ENCODE results near the gene CCSAP. TPM values are rescaled to one million over a fixed set of nuclear protein-coding genes. Genes with fewer than 3 reads are reported as not detected.
"Not testable (repeated sequence)": the region's sequence is repeated elsewhere in the genome, so short reads cannot be mapped to it uniquely, and the experiment has no call there.

CCSAP gene
- total RNA-seq, 1 experiment from 2014 or later = 39.0 TPM

GRCh38 chr1:229347528-229347927, 4.7 kb upstream of the CCSAP start:
- Histone ChIP-seq H3K4me1 (no peaks in the 10 kb centered on the region), H3K9me3 (replicated peaks) (no peaks in the 10 kb centered on the region), H3K4me3 (no peak overlapping the region), H3K27ac (no peak overlapping the region), H3K27me3 (no peaks in the 10 kb centered on the region), H3K36me3 (no peaks in the 10 kb centered on the region)
- DNase-seq = peak in 1 of 2 experiments; percentile 27

GRCh38 chr1:229344937-229345684, 2.3 kb upstream of the CCSAP start:
- no peak overlapping the region for H3K4me3 ChIP-seq
- no peaks in the 10 kb centered on the region for H3K36me3 ChIP-seq
- no peaks in the 10 kb centered on the region for H3K9me3 ChIP-seq (replicated peaks)
- H3K27me3 ChIP-seq = no peaks in the 10 kb centered on the region
- H3K27ac ChIP-seq = no peak overlapping the region
- no peak for DNase-seq
- H3K4me1 ChIP-seq = peaks cover 5% of the 10 kb centered on the region; the same call in 1 of the 2 replicates

GRCh38 chr1:229344139-229344538, 1.3 kb upstream of the CCSAP start:
- Histone ChIP-seq H3K9me3 (replicated peaks) (no peaks in the 10 kb centered on the region), H3K27ac (no peak overlapping the region)

GRCh38 chr1:229341774-229342655, 832 bp downstream of the CCSAP start:
- peak overlapping the region; percentile 77 for H3K27ac ChIP-seq
- H3K27me3 ChIP-seq = no peaks in the 10 kb centered on the region
- H3K36me3 ChIP-seq = 0 out of 2 replicates have a peak, but pooled peaks cover 3% of the 10 kb centered on the region
- peak; percentile 86 to 88 for DNase-seq
- peaks cover 6% of the 10 kb centered on the region; the same call in 1 of the 2 replicates for H3K4me1 ChIP-seq
- H3K4me3 ChIP-seq = peak overlapping the region; percentile 94
- no peaks in the 10 kb centered on the region for H3K9me3 ChIP-seq (replicated peaks)

More at GRCh38 chr1:229344139-229344538, 1.3 kb upstream of the CCSAP start:
- no peaks in the 10 kb centered on the region for H3K27me3 ChIP-seq
- DNase-seq = no peak
- H3K4me1 ChIP-seq = peaks cover 6% of the 10 kb centered on the region; the same call in 1 of the 2 replicates
- peak overlapping the region; percentile 94 for H3K4me3 ChIP-seq
- H3K36me3 ChIP-seq = 0 out of 2 replicates have a peak, but pooled peaks cover 3% of the 10 kb centered on the region

GRCh38 chr1:229340496-229340895, 2.4 kb downstream of the CCSAP start:
- peak overlapping the region; percentile 94 for H3K4me3 ChIP-seq
- H3K4me1 ChIP-seq = peaks cover 6% of the 10 kb centered on the region; the same call in 1 of the 2 replicates
- H3K36me3 ChIP-seq = peaks cover 4% of the 10 kb centered on the region; the same call in 1 of the 2 replicates
- no peaks in the 10 kb centered on the region for H3K27me3 ChIP-seq
- DNase-seq = no peak
- H3K27ac ChIP-seq = no peak overlapping the region
- H3K9me3 ChIP-seq (replicated peaks) = no peaks in the 10 kb centered on the region

GRCh38 chr1:229339520-229339919, 3.3 kb downstream of the CCSAP start:
- no peak for DNase-seq
- H3K27me3 ChIP-seq = no peaks in the 10 kb centered on the region
- no peak overlapping the region for H3K4me3 ChIP-seq
- H3K9me3 ChIP-seq (replicated peaks) = no peaks in the 10 kb centered on the region
- H3K36me3 ChIP-seq = peaks cover 9% of the 10 kb centered on the region; the same call in 1 of the 2 replicates
- peaks cover 6% of the 10 kb centered on the region; the same call in 1 of the 2 replicates for H3K4me1 ChIP-seq
- no peak overlapping the region for H3K27ac ChIP-seq

GRCh38 chr1:229339086-229339485, 3.8 kb downstream of the CCSAP start:
- peaks cover 12% of the 10 kb centered on the region; the same call in 1 of the 2 replicates for H3K36me3 ChIP-seq
- H3K4me3 ChIP-seq = no peak overlapping the region
- no peak for DNase-seq
- H3K4me1 ChIP-seq = peaks cover 6% of the 10 kb centered on the region; the same call in 1 of the 2 replicates
- no peaks in the 10 kb centered on the region for H3K9me3 ChIP-seq (replicated peaks)
- no peak overlapping the region for H3K27ac ChIP-seq
- H3K27me3 ChIP-seq = no peaks in the 10 kb centered on the region

- no peaks in the 10 kb centered on the region for H3K27me3 ChIP-seq
Measured at GRCh38 chr1:229336345-229336744, 6.5 kb downstream of the CCSAP start.

GRCh38 chr1:229334716-229335115, 8.1 kb downstream of the CCSAP start:
- DNase-seq = no peak
- Histone ChIP-seq H3K27ac (no peak overlapping the region), H3K4me3 (no peak overlapping the region), H3K36me3 (peaks cover 18% of the 10 kb centered on the region), H3K27me3 (no peaks in the 10 kb centered on the region), H3K4me1 (no peaks in the 10 kb centered on the region), H3K9me3 (replicated peaks) (no peaks in the 10 kb centered on the region)

More at GRCh38 chr1:229336345-229336744, 6.5 kb downstream of the CCSAP start:
- H3K4me3 ChIP-seq = no peak overlapping the region
- no peak for DNase-seq
- no peaks in the 10 kb centered on the region for H3K9me3 ChIP-seq (replicated peaks)
- H3K27ac ChIP-seq = no peak overlapping the region
- H3K36me3 ChIP-seq = peaks cover 18% of the 10 kb centered on the region
- H3K4me1 ChIP-seq = peaks cover 6% of the 10 kb centered on the region; the same call in 1 of the 2 replicates

- Histone ChIP-seq H3K9me3 (replicated peaks) (no peaks in the 10 kb centered on the region), H3K27ac (no peak overlapping the region), H3K4me3 (no peak overlapping the region), H3K4me1 (no peaks in the 10 kb centered on the region), H3K27me3 (no peaks in the 10 kb centered on the region), H3K36me3 (peaks cover 15% of the 10 kb centered on the region)
- DNase-seq = no peak
Measured at GRCh38 chr1:229334269-229334668, 8.6 kb downstream of the CCSAP start.

- no peak overlapping the region for H3K27ac ChIP-seq
- no peak overlapping the region for H3K4me3 ChIP-seq
- no peaks in the 10 kb centered on the region for H3K27me3 ChIP-seq
- H3K36me3 ChIP-seq = peaks cover 34% of the 10 kb centered on the region
- H3K9me3 ChIP-seq (replicated peaks) = no peaks in the 10 kb centered on the region
- H3K4me1 ChIP-seq = no peaks in the 10 kb centered on the region
- no peak for DNase-seq
Measured at GRCh38 chr1:229328598-229329362, 14.1 kb downstream of the CCSAP start.

GRCh38 chr1:229327765-229328164, 15.1 kb downstream of the CCSAP start:
- not testable (repeated sequence) for H3K4me1 ChIP-seq; H3K27ac ChIP-seq; H3K9me3 ChIP-seq (replicated peaks); DNase-seq; H3K4me3 ChIP-seq; H3K27me3 ChIP-seq
- H3K36me3 ChIP-seq = peaks cover 44% of the 10 kb centered on the region

- H3K27ac ChIP-seq = no peak overlapping the region
Measured at GRCh38 chr1:229326601-229327000, 16.2 kb downstream of the CCSAP start.

GRCh38 chr1:229325853-229326487, 16.9 kb downstream of the CCSAP start:
- no peaks in the 10 kb centered on the region for H3K4me1 ChIP-seq
- H3K27ac ChIP-seq = no peak overlapping the region
- H3K27me3 ChIP-seq = no peaks in the 10 kb centered on the region
- peaks cover 45% of the 10 kb centered on the region for H3K36me3 ChIP-seq
- no peaks in the 10 kb centered on the region for H3K9me3 ChIP-seq (replicated peaks)
- DNase-seq = no peak
- H3K4me3 ChIP-seq = no peak overlapping the region

More at GRCh38 chr1:229326601-229327000, 16.2 kb downstream of the CCSAP start:
- Histone ChIP-seq H3K9me3 (replicated peaks) (no peaks in the 10 kb centered on the region), H3K27me3 (no peaks in the 10 kb centered on the region), H3K4me1 (no peaks in the 10 kb centered on the region), H3K36me3 (peaks cover 40% of the 10 kb centered on the region), H3K4me3 (no peak overlapping the region)
- DNase-seq = no peak

All from SJCRH30 (cell line).